ENCODE data around the gene RCOR1.

GRCh38 chr14:102571478-102572042 lies 20.9 kb upstream of the RCOR1 start:
- TF ChIP-seq CTCF (IDR thresholded peaks at IDR 0.05) (no peak), POLR2A (IDR thresholded peaks at IDR 0.05) (no peak), EP300 (IDR thresholded peaks at IDR 0.05; ENCODE audit: low read depth) (no peak), POLR2AphosphoS5 (IDR thresholded peaks at IDR 0.05) (no peak)

All from transverse colon (tissue), 4 donors.